ENCODE measurements around the gene CFAP61.

DNA sequence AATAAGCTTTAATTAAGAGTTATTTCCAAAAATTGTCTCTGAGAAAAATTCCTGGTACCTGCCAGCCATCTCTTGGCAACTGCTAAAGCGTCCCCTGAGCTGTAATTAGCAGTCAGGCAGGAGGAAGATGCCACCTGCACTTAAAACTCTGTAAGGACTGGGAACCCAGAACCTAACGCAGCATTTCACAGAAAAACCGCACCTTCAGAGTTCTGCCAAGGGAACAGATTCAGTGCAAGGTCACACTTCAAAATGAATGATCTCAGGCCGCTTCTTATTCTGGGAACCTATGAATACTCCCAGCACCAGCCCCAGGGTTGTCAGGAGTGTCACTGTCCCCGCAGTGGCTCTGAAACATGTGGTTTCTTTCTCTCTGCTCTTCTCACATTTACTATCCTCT lies 352.3 kb downstream of the CFAP61 start:
- TF ChIP-seq, protein P1, sequence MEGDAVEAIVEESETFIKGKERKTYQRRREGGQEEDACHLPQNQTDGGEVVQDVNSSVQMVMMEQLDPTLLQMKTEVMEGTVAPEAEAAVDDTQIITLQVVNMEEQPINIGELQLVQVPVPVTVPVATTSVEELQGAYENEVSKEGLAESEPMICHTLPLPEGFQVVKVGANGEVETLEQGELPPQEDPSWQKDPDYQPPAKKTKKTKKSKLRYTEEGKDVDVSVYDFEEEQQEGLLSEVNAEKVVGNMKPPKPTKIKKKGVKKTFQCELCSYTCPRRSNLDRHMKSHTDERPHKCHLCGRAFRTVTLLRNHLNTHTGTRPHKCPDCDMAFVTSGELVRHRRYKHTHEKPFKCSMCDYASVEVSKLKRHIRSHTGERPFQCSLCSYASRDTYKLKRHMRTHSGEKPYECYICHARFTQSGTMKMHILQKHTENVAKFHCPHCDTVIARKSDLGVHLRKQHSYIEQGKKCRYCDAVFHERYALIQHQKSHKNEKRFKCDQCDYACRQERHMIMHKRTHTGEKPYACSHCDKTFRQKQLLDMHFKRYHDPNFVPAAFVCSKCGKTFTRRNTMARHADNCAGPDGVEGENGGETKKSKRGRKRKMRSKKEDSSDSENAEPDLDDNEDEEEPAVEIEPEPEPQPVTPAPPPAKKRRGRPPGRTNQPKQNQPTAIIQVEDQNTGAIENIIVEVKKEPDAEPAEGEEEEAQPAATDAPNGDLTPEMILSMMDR (IDR thresholded peaks at IDR 0.05), result no peak
- TF ChIP-seq POLR2AphosphoS5 (IDR thresholded peaks at IDR 0.05), result no peak
